ENCODE data around the gene POLG. TPM values are rescaled to one million over a fixed set of nuclear protein-coding genes. Genes with fewer than 3 reads are reported as not detected.

POLG gene
- total and polyA plus RNA-seq, 2 donors (not counting 1 experiment from before 2014, with no cell fraction given) = 81.1 to 144 TPM

- Mint-ChIP-seq H3K4me3 (no peak overlapping the region), H3K4me1 (peaks cover 23% of the 10 kb centered on the region), H3K27ac (no peak overlapping the region), H3K9me3 (ENCODE audit: insufficient read depth) (no peaks in the 10 kb centered on the region), H3K27me3 (peaks cover 65% of the 10 kb centered on the region)
- Histone ChIP-seq H3K27ac (ENCODE audit: low read length in 2 of 2) (no peak overlapping the region), H2AFZ (ENCODE audit: insufficient read depth, low read depth, low read length, poor library complexity, severe bottlenecking) (no peak overlapping the region), H4K20me1 (ENCODE audit: control insufficient read depth, insufficient read depth, low read length, poor library complexity, severe bottlenecking) (no peaks in the 10 kb centered on the region), H3K4me3 (ENCODE audit: control extremely low read depth in 1 of 5, extremely low read depth in 1 of 5, insufficient read depth in 1 of 5, low read depth in 2 of 5, low read length in 4 of 5) (no peak overlapping the region), H3K9me3 (ENCODE audit: control extremely low read depth in 1 of 3, control insufficient read depth in 2 of 3, insufficient read depth in 1 of 3, low read length in 2 of 3) (peaks cover 0 to 41% (median 0%) of the 10 kb centered on the region in 3 donors), H3K36me3 (replicated peaks in 1 of 2; ENCODE audit: control extremely low read depth in 1 of 2, control insufficient read depth in 1 of 2, extremely low read depth in 1 of 2, insufficient read depth in 2 of 2, low read length in 1 of 2) (no peaks in the 10 kb centered on the region), H3K4me2 (replicated peaks; ENCODE audit: low read depth, low read length, poor library complexity, severe bottlenecking) (no peak overlapping the region), H3K27me3 (replicated peaks in 1 of 4; ENCODE audit: control extremely low read depth in 1 of 4, control insufficient read depth in 3 of 4, insufficient read depth in 4 of 4, low read length in 3 of 4) (peaks cover 0 to 93% (median 75%) of the 10 kb centered on the region in 4 experiments), H3K4me1 (ENCODE audit: control insufficient read depth in 2 of 2, insufficient read depth in 2 of 2, low read length in 2 of 2) (peaks cover 30 to 41% of the 10 kb centered on the region in 2 donors), H3K9ac (ENCODE audit: low read length) (no peak overlapping the region), H3K79me2 (ENCODE audit: control insufficient read depth, insufficient read depth, low read length) (no peaks in the 10 kb centered on the region)
- no peak for ATAC-seq (ENCODE audit: low read depth)
- no peak for DNase-seq
- intact Hi-C loops (cut with micrococcal nuclease) = loop anchor here (2.0 kb wide), 1 partner anchor 24 kb away; no protein-coding TSS in a partner anchor
- WGBS (ENCODE audit: insufficient coverage) = 25% methylated on average over 12 of the region's 14 CpGs
- ChIA-PET CTCF (interaction anchor here (1.9 to 6.4 kb wide), 2 partner anchors 15 to 17 kb away, joined by 7 to 39 read pairs; no protein-coding TSS in a partner anchor), POLR2A (no interaction called here)
- TF ChIP-seq, protein P1, sequence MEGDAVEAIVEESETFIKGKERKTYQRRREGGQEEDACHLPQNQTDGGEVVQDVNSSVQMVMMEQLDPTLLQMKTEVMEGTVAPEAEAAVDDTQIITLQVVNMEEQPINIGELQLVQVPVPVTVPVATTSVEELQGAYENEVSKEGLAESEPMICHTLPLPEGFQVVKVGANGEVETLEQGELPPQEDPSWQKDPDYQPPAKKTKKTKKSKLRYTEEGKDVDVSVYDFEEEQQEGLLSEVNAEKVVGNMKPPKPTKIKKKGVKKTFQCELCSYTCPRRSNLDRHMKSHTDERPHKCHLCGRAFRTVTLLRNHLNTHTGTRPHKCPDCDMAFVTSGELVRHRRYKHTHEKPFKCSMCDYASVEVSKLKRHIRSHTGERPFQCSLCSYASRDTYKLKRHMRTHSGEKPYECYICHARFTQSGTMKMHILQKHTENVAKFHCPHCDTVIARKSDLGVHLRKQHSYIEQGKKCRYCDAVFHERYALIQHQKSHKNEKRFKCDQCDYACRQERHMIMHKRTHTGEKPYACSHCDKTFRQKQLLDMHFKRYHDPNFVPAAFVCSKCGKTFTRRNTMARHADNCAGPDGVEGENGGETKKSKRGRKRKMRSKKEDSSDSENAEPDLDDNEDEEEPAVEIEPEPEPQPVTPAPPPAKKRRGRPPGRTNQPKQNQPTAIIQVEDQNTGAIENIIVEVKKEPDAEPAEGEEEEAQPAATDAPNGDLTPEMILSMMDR (IDR thresholded peaks at IDR 0.05) = no peak
- no peak for TF ChIP-seq EZH2 (IDR thresholded peaks at IDR 0.05; ENCODE audit: borderline replicate concordance, insufficient read depth, low read depth, low read length, poor library complexity, severe bottlenecking)
Observed at GRCh38 chr15:89374086-89374981, 39.7 kb upstream of the POLG start.

Measured in B cell (primary cell).